NK-92 (cell line): ENCODE measurements around the gene ARHGAP42.
"Not testable (repeated sequence)": the region's sequence is repeated elsewhere in the genome, so short reads cannot be mapped to it uniquely, and the experiment has no call there.

ENCODE experiments used
- DNase-seq: peaks from one replicate; lab custom pipeline; 2025; ENCODE audit not compliant: unreplicated experiment; lab: John Stamatoyannopoulos, UW

The ARHGAP42 gene, protein sequence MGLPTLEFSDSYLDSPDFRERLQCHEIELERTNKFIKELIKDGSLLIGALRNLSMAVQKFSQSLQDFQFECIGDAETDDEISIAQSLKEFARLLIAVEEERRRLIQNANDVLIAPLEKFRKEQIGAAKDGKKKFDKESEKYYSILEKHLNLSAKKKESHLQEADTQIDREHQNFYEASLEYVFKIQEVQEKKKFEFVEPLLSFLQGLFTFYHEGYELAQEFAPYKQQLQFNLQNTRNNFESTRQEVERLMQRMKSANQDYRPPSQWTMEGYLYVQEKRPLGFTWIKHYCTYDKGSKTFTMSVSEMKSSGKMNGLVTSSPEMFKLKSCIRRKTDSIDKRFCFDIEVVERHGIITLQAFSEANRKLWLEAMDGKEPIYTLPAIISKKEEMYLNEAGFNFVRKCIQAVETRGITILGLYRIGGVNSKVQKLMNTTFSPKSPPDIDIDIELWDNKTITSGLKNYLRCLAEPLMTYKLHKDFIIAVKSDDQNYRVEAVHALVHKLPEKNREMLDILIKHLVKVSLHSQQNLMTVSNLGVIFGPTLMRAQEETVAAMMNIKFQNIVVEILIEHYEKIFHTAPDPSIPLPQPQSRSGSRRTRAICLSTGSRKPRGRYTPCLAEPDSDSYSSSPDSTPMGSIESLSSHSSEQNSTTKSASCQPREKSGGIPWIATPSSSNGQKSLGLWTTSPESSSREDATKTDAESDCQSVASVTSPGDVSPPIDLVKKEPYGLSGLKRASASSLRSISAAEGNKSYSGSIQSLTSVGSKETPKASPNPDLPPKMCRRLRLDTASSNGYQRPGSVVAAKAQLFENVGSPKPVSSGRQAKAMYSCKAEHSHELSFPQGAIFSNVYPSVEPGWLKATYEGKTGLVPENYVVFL

DNA sequence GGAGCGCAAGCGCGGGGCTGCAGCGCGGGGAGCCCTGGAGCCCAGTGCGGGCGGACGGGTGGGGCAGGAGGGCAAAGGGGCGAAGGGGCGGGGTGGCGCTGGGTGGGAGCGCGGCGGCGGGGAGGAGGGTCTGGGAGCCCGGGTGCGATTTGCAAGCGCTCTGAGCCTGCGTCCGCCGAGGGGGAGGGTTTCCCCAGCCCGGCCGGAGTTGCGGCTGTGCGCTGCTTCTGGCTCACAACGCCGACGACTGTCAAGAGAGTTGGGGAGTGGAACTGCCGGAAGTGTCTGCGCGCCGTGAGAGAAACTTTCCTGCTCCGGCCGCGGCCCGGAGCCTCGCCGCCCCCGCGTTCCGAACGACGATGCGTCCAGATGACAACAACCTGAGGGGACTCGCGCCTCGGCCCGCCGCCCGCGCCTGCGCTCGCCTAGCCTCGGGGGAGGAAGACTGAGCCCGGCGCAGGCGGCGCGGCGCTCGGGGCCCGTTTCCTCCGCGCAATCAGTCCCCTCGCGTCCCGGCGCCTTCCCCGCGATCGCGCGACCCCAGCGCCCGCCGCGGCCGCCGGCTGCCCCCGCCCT lies at the start of gene ARHGAP42:
TSS of gene ARHGAP42 (plus strand) at position 235 of the 576 bp plus-strand sequence. CDS start 391 bp downstream, outside the sequence.
- no peak for DNase-seq

DNA sequence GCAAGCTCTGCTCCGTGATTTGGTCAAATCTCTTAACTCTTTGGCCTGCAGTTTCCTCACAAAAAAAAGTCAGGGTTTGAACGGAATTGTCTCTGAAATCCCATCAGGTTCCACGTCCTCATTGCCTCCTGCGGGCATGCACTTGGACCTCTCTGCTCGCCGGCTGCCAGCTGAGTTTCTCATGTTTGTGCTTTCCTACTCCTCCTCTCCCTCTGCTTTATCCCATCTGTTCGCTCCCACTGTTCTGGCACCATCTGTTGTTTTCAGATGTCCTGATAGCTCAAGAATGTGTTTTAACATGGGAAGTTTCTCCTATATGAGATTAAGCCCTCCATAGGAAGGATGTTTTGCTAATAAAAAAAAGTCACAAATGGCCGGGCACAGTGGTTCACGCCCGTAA lies 49.4 kb upstream of the ARHGAP42 start:
- no peak for DNase-seq

DNA sequence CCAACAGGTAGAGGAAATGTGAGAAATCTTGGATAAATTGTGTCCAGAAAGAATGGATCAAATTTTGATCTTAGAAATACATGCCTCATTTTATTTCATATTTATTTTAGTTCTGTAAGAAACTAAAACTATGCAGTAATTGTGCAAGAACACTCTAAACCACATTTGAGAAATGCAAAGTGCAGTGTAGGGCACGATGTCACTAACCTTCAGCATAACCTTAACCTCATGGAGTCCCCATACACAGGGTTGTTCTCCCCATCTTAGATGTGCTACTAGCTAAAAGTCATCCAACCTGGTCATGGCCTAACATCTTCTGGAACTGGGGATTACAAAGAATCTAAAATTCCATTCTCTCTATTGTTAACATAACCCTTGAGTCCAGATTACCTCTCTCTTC lies 48.4 kb upstream of the ARHGAP42 start:
- no peak for DNase-seq

DNA sequence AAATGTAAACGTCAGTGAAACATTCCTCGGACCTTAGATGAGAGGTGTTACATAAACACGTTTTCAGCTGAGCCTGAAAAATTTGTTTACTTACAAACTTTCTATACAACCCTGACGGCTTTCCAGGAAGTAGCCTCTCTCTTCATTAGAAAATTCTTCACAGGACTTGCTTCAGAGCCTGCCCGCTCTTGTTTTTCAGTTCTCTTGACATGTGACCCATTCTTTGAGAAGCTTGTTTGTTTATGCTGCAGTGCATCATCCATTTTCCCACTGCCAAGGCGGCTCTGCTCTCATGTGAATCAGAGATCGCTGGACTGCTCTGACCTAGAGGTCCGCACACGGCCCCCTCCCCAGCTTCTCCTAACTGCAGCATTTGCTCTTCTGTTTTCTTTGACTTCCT lies 47.9 kb upstream of the ARHGAP42 start:
- DNase-seq = no peak

DNA sequence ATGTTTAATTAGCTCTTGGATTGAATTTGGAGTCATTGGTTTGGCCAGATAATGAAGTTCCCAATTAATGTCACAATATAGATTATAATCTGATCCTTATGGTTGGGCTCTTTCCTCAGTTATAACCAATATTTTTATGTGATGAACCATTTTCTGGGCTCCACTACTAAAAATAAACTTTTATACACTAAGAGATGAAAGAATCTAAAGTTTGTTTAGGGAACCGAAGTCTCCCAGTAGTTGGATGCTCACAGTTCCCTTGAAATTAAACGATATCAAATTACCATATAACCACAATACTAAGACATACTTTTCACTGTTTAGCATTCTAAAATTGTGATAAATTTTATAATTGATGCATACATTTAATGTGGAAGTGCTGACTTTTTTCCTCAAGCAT lies 47.0 kb upstream of the ARHGAP42 start:
- DNase-seq = no peak

DNA sequence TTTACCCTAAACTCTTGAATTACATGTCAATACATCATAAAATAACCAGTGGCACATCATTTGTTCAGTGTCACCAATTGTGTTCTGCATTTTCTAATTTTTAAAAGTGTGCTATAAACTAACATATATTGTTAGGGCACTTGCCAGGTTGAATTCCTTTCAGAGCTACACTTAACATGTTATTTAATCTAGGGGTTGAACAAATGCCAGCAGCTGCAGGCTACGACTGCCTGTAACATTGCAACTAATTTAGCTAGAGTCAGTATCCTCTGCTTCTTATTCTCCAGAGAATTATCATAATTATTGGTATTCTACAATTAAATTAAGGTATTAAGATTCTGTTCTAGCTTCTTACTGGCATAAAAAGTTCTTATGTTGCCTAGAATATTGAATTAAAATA lies 46.4 kb upstream of the ARHGAP42 start:
- no peak for DNase-seq

DNA sequence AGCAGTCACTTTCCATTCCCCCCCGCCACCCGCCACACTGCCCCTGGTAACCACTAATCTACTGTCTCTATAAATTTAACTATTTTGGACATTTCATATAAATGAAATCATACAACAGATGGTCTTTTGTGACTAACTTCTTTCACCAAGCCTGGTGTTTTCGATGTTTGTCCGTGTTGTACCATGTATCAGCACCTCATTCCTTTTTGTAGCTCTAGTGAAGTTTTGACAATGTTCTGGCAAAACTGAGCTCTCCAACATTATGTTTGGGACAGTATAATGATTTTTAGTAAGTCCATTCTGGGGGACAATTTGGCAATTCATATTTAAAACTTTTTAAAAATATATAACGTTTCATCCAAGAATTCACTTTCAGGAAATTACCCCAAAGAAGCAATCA lies 45.6 kb upstream of the ARHGAP42 start:
- no peak for DNase-seq

DNA sequence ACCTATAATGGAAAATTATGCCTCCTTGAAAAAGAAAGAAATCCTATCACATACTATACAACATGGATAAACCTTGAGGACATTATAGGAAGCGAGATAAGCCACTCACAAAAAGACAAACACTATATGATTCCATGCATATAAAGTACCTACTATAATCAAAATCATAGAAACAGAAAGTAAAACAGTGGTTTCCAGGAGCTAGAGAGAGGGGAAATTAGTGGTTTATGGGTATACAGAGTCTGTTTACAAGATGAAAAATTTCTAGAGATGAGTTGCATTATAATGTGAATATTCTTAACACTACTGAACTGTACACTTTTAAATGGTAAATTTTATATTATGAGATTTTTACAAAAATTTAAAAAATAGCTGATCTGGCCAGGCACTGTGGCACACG lies 40.5 kb upstream of the ARHGAP42 start:
- no peak for DNase-seq

DNA sequence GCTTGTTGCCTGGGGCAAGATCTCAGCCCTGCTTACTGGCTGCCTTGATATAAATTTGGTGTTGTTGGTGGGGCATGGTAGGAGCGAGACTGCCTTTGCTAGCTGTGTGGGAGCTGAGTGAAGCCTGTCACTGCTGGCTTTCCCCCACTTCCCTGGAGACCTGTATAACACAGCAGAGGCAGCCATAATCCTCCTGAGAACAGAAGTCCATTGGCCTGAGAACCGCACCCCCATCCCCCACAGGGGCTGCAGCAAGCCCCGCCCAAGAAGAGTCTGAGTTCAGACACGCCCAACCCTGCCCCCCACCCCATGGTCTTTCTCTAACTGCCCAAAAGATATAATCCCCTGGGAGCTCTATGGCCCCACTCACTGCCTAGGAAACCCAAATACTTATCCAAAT lies 39.2 kb upstream of the ARHGAP42 start:
- no peak for DNase-seq

DNA sequence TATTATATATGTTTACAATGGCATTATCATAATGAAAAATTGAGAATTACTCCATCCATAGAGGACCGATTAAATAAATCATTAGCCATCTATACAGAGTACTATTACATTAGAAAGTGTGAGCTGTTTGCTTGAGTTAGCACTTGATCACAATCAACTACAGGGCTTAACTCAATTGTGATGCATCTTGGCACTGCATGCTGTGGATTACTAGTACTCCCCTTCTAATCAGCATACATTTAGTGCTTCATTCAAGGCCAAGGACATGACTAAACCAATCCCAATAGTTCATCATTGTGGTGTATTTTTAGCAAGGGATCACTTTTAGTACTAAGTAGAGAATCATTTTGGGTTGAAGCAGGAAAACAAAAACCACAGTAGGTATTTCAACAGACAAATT lies 23.5 kb upstream of the ARHGAP42 start:
- DNase-seq = no peak

DNA sequence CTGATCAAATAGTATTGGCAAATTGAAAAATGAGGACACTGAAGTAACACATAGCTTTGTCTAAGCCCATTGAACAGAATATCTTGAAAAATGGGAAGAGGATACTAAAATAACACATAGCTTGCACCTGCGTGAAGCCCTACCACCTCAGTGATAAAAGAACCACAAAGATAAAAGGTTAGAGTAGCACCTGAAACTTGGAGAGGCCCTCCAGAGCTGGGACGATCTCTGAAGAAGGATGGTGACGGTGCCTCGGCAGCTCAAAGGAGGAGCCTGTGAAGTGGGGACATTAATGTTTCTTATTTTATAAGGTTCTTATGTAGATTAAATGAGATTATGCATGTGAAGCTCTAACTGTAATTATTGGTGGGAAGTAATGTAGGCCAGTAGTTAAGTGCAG lies 23.1 kb upstream of the ARHGAP42 start:
- DNase-seq = no peak

DNA sequence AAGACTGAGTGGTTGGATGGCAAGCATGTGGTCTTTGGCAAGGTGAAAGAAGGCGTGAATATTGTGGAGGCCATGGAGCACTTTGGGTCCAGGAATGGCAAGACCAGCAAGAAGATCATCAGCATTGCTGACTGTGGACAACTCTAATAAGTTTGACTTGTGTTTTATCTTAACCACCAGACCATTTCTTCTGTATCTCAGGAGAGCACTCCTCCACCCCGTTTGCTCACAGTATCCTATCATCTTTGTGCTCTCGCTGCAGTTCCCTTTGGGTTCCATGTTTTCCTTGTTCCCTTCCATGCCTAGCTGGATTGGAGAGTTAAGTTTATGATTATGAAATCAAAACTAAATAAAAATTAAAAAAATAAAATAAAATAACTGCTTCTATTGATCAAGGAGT lies 20.3 kb upstream of the ARHGAP42 start:
- not testable (repeated sequence) for DNase-seq

DNA sequence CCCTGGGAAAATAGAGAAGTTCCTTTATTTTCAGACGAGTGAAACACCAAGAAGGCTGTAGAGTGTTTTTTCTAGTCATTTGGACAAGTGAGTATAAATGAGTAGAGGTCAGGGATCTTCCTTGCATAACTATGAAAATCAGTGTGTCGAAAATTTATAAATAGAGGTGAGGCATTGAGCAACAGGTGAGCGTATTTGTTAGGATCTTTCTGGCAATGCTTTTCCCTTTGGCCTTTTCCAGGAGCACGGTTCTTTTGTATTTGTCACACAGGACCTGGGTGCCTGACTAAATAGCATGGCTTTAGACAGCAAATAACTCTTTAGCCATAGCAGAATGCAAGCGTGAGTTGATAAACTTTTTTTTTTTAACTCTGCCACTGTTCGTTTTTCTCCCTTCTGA lies 19.6 kb upstream of the ARHGAP42 start:
- DNase-seq = no peak

DNA sequence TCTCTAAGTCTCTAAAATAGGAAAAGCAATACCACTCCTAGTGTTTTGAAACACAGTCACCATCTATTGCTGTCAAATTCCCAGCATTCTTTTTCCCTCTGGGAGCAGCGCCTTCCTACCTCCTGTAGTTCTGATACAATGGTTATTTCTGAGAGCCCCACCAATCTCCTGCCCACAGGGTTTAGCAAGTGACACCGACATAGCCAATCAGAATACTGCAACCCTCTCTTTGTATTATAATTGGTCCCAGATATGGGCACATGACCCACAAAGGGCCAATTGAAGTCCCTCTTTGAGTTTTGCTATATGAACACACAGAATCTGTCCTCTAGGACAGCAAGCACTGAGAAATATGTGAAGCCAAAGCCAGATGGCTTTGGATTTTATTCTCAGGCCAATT lies 16.9 kb upstream of the ARHGAP42 start:
- no peak for DNase-seq

DNA sequence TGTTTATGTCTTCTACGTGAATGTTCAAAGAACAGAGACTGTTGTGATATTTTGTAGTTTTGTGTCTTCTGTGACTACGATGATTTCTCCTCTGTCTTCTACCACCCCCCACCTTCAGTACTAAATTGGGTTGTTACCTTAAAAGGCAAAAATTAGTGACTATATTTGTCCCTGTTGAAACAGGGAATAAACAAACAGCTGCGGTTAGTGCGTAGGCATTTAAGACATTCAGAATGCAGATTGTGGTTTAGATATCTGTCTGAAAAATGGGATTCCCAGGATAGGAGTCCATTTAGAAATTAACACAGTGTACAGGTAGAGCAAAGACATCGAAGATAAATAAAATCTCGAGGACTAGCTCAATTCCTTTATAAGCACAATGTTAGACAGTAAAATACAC lies 15.6 kb upstream of the ARHGAP42 start:
- DNase-seq = no peak

DNA sequence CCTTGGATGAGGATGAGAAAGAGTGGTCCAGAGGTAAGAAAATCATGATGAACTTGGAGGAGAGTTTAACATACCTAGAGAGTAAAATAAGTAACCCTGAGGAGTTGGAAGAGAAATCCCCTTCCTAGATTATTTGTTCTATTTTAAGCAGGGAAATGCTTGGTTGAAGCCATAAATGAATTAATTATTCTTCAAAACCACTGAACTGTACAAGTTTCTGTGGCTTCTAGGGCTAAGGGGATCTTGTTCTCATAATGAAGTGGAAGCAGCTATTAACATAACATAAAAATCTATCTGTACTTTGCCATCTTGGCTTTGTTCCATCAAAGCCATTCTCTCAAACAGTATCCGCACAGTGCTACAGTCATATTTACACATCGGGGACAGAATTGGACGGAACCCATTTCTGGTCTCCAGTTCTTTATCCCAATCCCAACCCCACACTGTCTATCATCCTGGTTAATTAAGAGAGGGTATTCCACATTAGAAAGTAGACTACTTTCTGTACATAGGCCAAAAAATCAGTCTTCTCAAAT lies 14.5 kb upstream of the ARHGAP42 start:
- no peak for DNase-seq

DNA sequence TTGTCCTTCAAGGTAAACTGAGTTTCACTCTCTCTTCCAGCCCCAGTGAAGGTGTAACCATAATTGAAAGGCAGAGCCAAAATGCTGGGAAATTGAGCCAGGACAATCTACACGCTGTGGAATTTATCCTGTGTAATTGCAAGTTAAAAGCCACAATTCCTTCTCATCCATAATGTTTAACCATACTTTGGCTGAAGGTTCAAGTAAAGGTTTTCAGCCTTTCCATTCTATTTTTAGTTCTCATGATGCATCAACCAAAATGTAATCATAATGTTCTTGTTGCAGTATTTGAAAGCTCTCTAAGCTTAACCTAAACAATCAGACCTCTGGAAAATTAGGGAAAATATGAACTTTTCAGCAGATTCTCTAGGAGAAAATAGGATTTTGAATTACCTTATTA lies 14.0 kb upstream of the ARHGAP42 start:
- DNase-seq = no peak

DNA sequence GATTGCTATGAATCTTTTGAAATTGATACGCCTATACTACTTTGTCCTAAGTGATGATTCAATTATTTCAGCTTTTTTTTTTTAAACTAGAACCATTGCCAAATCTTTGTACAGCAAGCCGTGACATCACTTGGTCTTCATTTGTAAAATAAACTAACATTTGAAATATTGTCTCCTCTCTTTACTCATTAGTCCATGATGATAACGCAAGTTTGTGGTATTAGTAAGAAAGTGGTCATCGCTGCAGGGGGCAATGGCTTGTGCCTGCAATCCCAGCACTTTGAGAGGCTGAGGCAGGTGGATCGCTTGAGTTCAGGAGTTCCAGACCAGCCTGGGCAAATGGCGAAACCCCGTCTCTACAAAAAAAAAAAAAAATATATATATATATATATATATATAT lies 12.9 kb upstream of the ARHGAP42 start:
- DNase-seq = no peak

DNA sequence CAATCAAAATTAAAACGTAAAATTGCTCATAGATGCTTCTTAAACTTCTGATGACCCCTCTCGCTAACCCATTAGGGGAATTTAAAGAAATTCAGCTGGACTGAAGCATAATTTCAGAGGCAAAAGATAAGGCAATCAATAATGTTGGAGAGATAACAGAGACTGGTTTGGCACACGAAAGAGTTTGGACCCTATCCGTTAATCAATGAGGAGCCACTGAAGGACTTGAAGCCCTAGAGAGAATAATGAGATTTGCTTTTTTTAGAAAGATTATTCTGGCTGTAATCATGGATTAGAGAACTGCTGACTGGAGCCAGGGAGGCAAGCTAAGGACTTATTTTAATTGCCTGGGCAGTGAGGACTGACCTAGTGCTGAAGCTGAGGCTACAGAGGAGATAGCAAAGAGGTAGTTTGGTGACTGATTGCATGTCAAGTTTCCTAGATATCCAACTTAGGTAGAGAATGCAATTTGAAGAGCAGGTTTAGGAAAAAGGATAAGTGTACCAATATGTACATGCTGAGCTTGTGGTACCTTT lies 11.9 kb upstream of the ARHGAP42 start:
- DNase-seq = no peak

DNA sequence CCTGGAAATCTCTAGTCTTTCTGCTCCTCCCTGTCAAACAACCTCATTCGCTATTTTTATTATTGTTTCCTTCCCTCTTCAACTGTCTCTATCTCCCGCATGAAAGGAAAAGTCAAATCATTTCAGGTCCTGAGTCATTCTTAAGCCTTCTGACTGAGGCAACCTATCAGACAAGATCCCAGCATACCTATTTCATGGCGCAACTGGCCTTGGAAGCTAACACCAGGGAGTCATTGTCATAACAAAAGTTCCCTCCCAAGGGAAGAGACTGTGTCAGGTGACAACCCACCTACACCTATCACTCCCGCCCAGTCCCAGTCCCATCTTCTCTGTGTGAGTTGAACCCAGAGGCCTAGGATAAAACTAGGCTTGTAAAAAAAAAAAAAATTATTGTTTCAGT lies 10.2 kb upstream of the ARHGAP42 start:
- DNase-seq = no peak

DNA sequence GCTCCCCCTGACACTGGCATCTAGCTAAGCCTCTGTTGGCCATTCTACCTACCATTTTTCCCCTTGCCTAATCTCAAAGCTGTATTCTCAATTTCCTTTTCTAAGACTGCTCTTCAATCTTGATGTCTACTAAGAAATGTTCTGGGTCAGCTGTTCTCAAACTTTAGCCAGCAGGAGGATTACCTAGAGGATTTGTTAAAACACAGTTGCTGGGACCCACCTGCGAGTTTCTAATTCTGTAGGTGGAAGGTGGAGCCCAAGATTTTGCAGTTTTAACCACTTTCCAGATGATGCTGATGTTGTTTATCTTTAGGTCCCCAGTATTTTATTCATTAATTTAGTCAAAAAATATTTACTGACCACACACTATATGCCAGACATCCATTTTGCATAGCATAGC lies 9.3 kb upstream of the ARHGAP42 start:
- no peak for DNase-seq
